ENCODE data around the gene RNF113B. TPM values are rescaled to one million over a fixed set of nuclear protein-coding genes. Genes with fewer than 3 reads are reported as not detected.

The RNF113B gene
- total RNA-seq, 1 donor from 2014 or later, result not detected

GRCh38 chr13:98142380-98143156, 34.5 kb downstream of the RNF113B start, which contains the start of gene FARP1:
Gene FARP1, plus strand, starts transcription at chr13:98143094. Its CDS starts 70,149 bp downstream, at chr13:98213243.
- intact Hi-C loops (cut with micrococcal nuclease), result loop anchor here (5.0 kb wide), 1 partner anchor 165 kb away; no protein-coding TSS in a partner anchor

- intact Hi-C loops (cut with micrococcal nuclease), result loop anchor here (5.0 kb wide), 1 partner anchor 164 kb away; no protein-coding TSS in a partner anchor
These were observed 35.3 kb downstream of the RNF113B start for GRCh38 chr13:98141509-98142379.

GRCh38 chr13:98141091-98141490, 36.0 kb downstream of the RNF113B start:
- intact Hi-C loops (cut with micrococcal nuclease), result loop anchor here (5.0 kb wide), 1 partner anchor 164 kb away; no protein-coding TSS in a partner anchor

GRCh38 chr13:98134901-98135300, 42.2 kb downstream of the RNF113B start:
- intact Hi-C loops (cut with micrococcal nuclease), result no loop called here

- intact Hi-C loops (cut with micrococcal nuclease), result no loop called here
These were observed 43.1 kb downstream of the RNF113B start for GRCh38 chr13:98133946-98134345.

- intact Hi-C loops (cut with micrococcal nuclease), result no loop called here
These were observed 47.9 kb downstream of the RNF113B start for GRCh38 chr13:98129059-98129746.

Other genes with a start within 250 kb of the RNF113B start
- gene IPO5, start 223.6 kb downstream of the RNF113B start, total RNA-seq, result 146 and 147 TPM in 2 replicates
- gene FARP1, start 34.2 kb downstream of the RNF113B start, total RNA-seq, result 0.57 and 1.1 TPM in 2 replicates